Nephron (organoid): ENCODE measurements around the gene EFCAB8.

Source experiments
- H3K27ac Mint-ChIP-seq, 3 experiments: 2 replicates each; pipeline ENCODE4 v1.8.0; 2020; ENCODE audit warnings: mixed read lengths in 3 of 3, mild to moderate bottlenecking in 2 of 3, moderate library complexity in 1 of 3
- H3K27me3 Mint-ChIP-seq: 2 replicates; pipeline ENCODE4 v1.8.0; 2021; ENCODE audit warnings: low read depth, mild to moderate bottlenecking, moderate library complexity, mixed read lengths
- H3K36me3 Mint-ChIP-seq: 2 replicates; pipeline ENCODE4 v1.8.0; 2020; ENCODE audit warnings: low read depth, mixed read lengths
- H3K4me1 Mint-ChIP-seq: 2 replicates; pipeline ENCODE4 v1.8.0; 2020; ENCODE audit warnings: mixed read lengths
- H3K4me3 Mint-ChIP-seq, 3 experiments: 2 replicates each; pipeline ENCODE4 v1.8.0; 2020; ENCODE audit warnings: mild to moderate bottlenecking in 3 of 3, mixed read lengths in 3 of 3, moderate library complexity in 2 of 3
- H3K9me3 Mint-ChIP-seq: 2 replicates; pipeline ENCODE4 v1.8.0; 2020; ENCODE audit warnings: mixed read lengths
- CTCF ChIP-seq, 3 experiments: fragments of 200-600 bp; sonication (generic); IDR thresholded peaks; one replicate each; pipeline ENCODE4 v1.5.0; 2021; ENCODE audit warnings: antibody characterized with exemption in 3 of 3; ENCODE audit not compliant: unreplicated experiment in 3 of 3

The EFCAB8 gene

GRCh38 chr20:32829311-32830005, 29.3 kb upstream of the EFCAB8 start:
- Mint-ChIP-seq H3K27ac (peak overlapping the region; percentile 27 to 80 (median 49)), H3K4me3 (no peak overlapping the region), H3K36me3 (peaks cover 52% of the 10 kb centered on the region), H3K9me3 (no peaks in the 10 kb centered on the region), H3K4me1 (peaks cover 32% of the 10 kb centered on the region), H3K27me3 (no peaks in the 10 kb centered on the region)
- TF ChIP-seq CTCF (IDR thresholded peaks at IDR 0.05; ENCODE audit: unreplicated experiment in 3 of 3) = no peak

DNA sequence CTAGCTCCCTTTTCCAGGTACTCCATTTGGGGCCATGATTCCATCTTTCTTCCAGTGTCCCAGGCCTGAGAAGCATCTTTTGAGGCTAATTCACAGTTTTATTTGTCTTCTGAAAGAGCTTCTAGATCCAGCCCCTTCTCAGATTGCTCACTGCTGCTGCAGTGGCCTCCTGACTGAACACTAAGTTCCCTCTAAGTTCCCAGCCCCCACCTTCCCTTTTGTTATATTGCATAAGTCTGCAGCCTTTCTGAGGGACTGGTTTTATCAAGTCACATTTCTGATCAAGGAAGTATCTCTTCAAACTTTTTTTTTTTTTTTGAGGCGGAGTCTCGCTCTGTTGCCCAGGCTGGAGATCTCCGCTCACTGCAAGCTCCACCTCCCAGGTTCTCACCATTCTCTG, 28.3 kb upstream of the EFCAB8 start:
- H3K36me3 Mint-ChIP-seq = peaks cover 56% of the 10 kb centered on the region
- H3K27me3 Mint-ChIP-seq = no peaks in the 10 kb centered on the region
- peaks cover 32% of the 10 kb centered on the region for H3K4me1 Mint-ChIP-seq
- no peak overlapping the region for H3K4me3 Mint-ChIP-seq
- H3K27ac Mint-ChIP-seq = peak overlapping the region; percentile 28 to 54 (median 50)
- H3K9me3 Mint-ChIP-seq = no peaks in the 10 kb centered on the region
- TF ChIP-seq CTCF (IDR thresholded peaks at IDR 0.05; ENCODE audit: unreplicated experiment in 3 of 3) = no peak

GRCh38 chr20:32831982-32832381, 26.7 kb upstream of the EFCAB8 start:
- Mint-ChIP-seq H3K36me3 (peaks cover 61% of the 10 kb centered on the region), H3K9me3 (no peaks in the 10 kb centered on the region), H3K4me3 (no peak overlapping the region), H3K4me1 (peaks cover 32% of the 10 kb centered on the region), H3K27me3 (no peaks in the 10 kb centered on the region), H3K27ac (peak overlapping the region; percentile 45 to 88 (median 65))
- TF ChIP-seq CTCF (IDR thresholded peaks at IDR 0.05; ENCODE audit: unreplicated experiment in 3 of 3) = no peak

DNA sequence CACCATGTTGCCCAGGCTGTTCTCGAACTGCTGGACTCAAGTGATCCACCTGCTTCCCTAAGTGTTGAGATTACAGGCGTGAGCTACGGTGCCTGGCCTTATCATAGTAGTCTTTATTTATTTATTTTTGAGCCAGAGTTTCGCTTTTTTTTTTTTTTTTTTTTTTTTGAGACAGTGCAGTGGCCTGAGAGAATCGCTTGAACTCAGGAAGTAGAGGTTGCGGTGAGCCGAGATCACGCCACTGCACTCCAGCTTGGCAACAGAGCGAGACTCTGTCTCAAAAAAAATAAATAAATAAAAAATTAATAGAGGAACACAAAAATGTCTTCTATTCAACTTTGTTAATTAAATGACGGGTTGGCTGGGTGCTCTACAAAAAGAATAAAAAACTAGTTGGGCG, 26.1 kb upstream of the EFCAB8 start:
- H3K36me3 Mint-ChIP-seq = peaks cover 66% of the 10 kb centered on the region
- H3K4me3 Mint-ChIP-seq = no peak overlapping the region
- H3K27ac Mint-ChIP-seq = peak overlapping the region in 2 of 3 experiments; percentile 65 to 88
- no peaks in the 10 kb centered on the region for H3K27me3 Mint-ChIP-seq
- TF ChIP-seq CTCF (IDR thresholded peaks at IDR 0.05; ENCODE audit: unreplicated experiment in 3 of 3) = no peak
- peaks cover 32% of the 10 kb centered on the region for H3K4me1 Mint-ChIP-seq
- H3K9me3 Mint-ChIP-seq = no peaks in the 10 kb centered on the region

- Mint-ChIP-seq H3K27me3 (no peaks in the 10 kb centered on the region), H3K9me3 (no peaks in the 10 kb centered on the region), H3K27ac (no peak overlapping the region), H3K36me3 (peaks cover 66% of the 10 kb centered on the region), H3K4me1 (peaks cover 13% of the 10 kb centered on the region), H3K4me3 (no peak overlapping the region)
- no peak for TF ChIP-seq CTCF (IDR thresholded peaks at IDR 0.05; ENCODE audit: unreplicated experiment in 3 of 3)
Observed at GRCh38 chr20:32834972-32835371, 23.8 kb upstream of the EFCAB8 start.

- Mint-ChIP-seq H3K27me3 (no peaks in the 10 kb centered on the region), H3K27ac (no peak overlapping the region), H3K4me1 (peaks cover 3% of the 10 kb centered on the region), H3K9me3 (no peaks in the 10 kb centered on the region), H3K36me3 (peaks cover 62% of the 10 kb centered on the region), H3K4me3 (no peak overlapping the region)
- TF ChIP-seq CTCF (IDR thresholded peaks at IDR 0.05; ENCODE audit: unreplicated experiment in 3 of 3) = no peak
Observed at GRCh38 chr20:32837157-32837556, 21.6 kb upstream of the EFCAB8 start.
